NCI-H2081 treated with DMSO at 0.1 percent for 48 hours (cell line): Measurements from ENCODE around the gene COMTD1.

Experiments
- DNase-seq: peaks from one replicate; lab custom pipeline; 2025; lab: John Stamatoyannopoulos, UW

Gene COMTD1

DNA sequence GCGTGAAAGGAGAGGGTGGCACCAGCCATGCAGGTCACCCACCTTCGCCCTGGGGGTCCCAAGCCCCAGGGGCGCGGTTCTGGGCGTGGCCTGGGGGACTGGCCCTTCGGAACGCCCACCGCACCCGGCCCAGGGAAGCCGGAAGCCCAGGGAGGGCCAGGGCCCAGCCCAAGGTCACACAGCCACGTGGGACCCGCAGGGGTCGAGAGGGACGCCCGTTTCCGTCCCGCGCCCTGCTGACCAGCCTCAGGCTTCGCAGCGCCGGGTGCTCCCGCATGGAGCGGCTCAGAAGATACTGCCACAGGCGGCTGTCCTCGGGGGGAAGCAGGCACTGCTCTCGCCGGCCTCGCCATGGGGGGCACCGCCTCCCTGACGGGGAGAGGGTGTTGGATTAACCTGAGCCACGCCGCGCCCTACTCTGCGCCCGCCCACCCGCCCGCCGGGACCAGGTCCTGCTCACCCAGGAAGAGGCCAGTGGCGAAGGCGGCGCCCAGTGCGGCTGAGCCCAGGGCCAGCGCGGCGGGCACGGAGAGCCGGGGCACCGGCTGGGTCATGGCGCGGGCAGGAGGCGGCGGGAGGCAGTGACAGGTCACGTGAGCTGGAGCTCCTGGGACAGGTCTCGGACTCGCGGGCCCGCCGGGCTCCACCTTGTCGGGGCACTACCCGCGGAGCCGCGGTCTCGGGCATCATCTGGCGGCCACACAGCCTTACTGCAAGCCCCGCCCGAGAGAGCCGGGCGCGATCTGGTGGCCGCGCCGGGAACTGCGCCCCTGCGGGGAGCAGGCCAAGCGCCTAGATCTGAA is at the start of gene COMTD1:
TSS of gene COMTD1 (minus strand) at position 583 of the 803 bp plus-strand sequence. CDS start at position 554, 29 bp downstream.
- DNase-seq: peak; percentile 43

DNA sequence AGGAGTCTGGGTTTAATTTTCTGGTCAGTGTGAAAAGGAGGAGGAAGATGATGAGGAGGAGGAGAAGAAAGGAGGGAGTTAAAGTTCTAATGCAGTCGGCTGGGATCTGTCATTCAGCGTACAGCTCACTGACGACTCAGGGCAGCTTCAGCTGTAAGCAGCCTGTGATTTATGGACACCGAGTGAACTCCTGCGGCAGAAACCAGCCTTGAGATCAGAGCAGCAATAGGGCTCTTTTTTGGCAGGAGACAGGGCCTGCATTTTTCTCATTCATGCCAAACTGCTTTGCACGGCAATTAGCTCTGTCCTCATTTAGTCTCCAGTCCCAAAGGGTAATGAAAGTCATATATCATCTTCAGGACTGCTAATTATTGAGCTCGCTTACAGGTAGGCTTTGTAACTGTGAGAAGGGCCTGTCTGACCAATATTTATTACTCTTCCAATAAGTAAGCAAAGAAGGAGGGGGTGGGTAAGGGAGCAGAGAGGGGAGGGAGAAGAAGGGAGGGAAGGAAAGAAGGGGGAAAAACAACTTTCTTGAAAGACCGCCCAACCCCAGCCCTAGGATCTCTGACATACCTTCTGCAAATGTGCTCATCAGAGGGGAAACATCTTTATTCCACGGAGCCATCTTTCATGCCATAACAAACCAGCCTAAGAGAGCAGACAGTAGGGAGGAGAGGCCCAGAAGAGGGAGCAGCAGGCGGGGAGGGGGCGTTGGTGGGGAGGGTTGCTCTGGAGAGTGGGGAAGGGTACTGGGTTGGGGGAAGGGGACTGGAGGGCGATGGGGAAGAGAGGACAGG is 48.1 kb upstream of the COMTD1 start:
- DNase-seq: peak; percentile 72

DNA sequence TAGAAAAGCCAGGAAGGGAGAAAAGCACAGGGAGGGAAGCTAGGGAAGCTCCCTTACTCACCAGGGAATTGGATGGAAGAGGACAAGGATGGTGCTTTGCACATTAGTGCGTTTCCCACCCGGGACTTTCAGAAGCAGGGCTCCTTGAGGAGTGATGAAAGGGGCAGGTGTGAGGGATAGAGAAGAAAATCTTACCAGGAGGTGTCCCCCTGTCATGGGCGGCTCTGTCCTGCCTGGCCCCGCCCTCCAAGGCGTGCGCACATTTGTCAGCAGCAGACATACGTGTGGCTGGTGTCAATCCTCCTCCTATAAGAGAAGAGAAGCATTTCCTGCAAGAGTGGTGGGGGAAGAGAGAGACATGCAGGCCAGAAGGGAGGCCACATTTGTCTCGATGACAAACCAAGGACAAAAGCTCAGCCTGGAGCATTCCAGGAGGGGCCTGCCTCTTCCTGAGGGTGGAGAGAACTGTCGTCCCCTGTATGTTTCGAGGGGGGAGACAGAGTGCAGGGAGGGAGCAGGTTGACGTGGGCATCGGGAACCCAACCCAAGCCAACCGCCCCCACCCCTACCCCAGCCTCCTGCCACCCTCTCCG is 47.4 kb upstream of the COMTD1 start:
- DNase-seq: no peak

DNA sequence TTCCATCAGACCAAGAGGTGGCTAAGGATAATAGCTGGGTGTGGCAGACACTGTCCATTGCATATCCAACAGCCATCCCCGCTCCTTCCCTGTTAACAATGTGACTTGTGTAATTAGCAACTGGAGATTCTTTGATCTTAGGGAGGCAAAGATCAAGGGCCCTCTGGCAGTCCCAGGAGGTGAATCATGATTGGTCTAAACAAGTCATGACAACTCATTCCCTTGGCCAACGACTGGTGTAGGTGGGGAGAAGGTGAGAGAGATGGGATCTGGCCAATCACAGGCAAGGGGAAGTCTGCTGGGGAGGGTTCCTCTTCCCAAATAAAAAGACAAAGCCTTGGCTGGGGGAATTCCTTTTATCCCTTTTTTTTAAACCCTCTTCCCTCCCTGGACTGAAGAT is 46.2 kb upstream of the COMTD1 start:
- DNase-seq: no peak

DNA sequence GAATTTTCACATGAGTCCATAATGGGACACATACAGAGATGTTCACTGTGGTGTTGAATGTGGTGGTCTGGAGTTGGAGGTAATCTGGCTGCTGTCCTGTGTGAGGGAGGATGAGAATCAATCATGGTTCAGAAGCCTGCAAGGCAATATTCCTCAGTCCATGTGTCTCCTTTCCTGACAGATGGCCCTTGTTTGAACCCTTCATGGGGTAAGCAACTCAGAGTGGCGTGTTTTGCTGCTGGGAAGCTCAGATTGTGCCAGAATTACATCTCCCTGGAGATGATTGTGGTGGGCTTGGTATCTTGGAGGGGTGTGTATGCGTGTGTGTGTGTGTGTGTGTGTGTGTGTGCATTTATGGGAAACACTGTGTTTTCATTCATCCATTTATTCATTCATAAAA is 44.5 kb upstream of the COMTD1 start:
- no peak for DNase-seq

DNA sequence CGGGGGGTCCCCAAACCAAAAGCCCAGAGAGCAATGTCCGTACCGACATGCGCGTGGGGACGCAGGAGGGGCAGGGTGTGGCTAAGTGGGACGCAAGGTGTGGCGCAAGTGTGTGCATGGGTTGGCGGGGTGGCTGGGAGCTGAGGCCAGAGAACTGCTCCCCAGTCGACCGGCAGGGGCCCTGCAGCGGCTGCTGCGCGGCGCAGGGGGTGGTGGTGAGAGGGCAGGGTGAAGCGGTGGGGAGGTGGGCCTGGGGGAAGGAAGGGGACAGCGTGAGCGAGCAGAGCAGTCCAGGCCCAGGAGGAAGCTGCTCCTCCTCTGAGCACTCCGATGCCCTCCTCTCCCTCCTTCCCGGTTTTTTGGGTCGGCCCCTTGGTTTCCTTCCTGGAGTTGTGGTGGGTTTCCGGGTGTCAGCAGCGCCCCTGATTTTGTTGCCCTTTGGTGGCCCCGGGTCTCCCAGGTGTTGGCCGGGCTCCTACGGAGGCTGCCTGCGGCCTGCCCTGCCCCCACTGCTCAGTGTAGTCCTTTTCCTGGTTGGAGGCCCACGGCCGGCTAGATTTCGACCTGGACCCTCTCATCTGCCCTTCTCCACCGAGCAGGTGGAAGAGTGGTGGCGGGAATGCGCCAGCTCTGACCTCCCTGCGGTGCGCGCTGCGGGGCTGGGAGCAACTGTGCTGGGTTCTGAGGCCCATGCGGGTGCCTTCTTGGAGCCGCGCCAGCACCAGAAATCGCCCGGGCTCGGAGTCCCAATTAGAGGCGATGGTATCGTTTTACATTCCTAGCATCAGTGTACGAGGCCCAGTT is 40.5 kb upstream of the COMTD1 start:
- DNase-seq: no peak

DNA sequence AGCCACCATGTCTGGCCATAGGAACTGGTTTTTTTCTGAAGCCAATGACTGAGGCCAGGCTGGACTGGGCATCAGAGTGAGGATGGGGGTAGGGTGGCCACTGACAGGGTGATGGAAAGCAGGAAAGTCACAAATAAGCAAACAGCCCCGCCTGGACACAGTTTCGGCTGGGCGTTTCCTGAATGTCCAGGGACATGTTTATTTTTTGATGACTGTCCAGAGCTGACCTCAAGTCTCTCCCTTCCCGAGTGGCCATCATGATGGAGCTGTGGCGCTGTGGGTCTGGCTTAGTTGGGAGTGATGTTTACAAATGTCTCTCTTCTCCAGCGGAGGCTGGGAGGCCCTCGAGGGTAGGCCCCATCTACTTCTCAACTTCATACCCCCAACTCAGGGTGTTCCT is 37.1 kb upstream of the COMTD1 start:
- no peak for DNase-seq

DNA sequence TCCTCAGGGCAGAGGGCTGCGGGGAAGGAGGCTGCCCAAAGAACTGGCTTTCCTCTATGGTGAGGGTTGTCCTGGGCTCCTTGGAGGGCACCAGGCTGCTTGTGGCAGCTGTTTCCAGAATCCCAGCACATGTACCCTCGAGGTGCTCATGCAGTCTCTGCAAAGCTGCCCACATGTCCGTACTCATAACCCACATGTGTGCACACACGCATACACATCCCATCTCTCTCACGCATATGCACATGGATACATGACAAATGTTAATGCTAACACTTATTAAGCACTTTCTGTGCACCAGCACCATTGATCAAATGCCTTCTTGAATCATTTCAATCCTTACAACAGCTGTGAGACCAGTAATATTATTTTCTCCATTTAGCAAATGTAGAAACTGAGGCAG is 36.3 kb upstream of the COMTD1 start:
- DNase-seq: no peak

DNA sequence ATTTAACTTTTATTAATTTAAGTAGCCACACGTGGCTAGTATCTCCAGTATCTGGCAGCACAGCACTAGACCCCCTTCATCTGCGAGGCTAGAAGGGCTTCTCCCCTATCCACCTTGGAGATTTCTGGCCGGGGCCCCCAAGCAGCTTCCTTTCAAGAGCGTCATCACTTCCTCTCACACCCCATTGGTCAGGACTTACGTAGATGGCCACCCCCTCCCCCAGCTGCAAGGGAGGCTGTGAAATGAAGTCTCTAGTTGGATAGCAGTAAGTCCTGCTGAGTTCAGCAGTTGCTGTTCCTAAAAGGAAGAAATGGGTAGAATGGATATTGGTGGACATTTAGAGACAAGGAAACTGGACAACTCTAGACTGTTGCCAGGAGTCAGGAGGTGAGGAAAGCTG is 33.8 kb upstream of the COMTD1 start:
- DNase-seq: no peak

DNA sequence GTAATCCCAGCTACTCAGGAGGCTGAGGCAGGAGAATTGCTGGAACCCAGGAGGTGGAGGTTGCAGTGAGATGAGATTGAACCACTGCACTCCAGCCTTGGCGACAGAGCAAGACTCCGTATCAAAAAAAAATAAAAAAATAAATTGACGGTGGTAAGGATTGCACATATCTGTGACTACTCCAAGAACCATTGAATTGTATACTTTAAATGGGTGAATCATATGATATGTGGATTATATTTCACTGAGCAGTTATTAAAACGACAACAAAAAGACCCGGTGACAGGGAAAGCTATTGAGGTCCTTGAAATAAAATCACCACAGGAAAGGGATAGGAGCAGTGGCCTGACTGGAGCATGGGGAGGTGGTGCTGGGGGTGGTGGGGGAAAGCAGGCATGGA is 31.2 kb upstream of the COMTD1 start:
- no peak for DNase-seq

DNA sequence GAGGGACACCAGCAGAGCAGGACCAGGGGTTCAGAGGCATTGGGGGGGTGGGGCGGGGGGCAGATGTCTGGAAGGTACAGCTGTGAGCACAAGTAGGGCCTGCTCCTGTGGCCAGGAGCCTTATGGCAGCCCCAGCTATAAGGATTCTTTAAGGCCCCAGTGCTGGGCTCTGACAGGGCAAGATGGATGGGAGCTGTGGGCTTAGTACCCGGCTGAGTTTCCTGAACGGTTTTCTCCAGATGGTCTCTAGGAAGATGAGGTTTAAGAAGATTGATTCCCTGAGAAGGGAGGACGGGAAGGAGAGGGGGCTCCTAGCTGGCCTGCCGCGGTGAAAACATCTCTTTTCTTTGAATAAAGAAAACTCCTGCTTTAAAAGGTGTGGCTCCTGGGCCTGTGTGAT is 30.1 kb upstream of the COMTD1 start:
- DNase-seq: no peak

DNA sequence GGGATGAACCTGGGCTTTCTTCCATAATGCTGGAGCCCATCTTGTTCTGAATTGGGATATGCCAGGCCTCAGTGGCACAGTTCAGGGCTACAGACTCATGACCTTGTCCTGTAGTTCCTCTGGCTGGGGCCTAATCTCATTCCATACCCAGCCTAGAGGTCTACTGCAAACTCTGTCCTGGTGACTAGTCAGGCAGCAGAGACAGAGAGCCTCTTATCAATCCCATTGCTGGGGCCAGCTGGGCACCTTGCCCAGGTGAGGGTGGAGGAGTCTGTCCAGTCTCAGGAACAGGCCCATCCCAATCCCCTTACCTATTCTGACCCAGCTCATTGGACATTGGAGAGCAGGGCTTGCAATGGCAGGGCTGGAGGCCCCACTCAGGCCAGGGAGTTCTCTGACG is 28.0 kb upstream of the COMTD1 start:
- DNase-seq: no peak

DNA sequence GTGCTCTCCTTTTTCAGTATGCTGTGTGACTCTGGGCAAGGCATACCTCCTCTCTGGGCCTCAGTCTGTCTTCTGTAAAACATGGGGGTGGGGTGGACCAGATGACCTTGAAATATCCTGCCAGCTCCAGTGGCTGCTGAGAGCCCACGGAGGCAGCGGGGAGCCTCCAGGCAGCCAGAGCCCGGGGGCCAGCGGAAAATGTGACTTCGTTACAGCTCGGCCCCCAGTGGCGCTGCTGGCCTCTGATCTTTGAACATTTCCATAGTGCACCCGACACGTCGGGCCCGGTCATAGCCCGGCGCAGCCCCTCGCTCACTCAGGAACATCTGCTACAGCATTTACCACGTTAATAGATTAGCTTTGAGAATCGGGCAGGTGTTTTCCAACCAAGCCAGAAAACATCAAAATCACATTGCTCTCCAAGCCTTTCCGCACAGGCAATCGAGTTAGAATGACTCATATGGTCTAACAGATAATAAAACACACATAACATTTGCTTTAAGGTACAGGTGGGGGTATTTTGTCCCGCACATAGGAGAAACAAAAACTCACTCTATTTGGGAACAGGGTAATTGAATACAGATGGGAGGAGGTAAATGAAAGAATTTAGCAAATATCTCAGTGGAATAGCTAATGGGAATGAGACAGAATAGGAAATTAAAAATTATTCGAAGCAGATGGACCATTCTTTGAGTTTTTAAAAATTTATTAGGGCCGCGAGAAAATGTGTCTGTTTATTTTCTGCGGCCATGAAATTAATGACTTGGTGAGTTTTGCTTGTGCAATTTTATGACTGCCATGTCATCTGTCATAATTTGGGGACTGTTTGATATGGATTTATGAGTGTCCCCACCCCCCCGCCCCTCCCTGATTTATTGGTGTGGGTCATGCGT is 26.3 kb upstream of the COMTD1 start:
- DNase-seq: no peak

DNA sequence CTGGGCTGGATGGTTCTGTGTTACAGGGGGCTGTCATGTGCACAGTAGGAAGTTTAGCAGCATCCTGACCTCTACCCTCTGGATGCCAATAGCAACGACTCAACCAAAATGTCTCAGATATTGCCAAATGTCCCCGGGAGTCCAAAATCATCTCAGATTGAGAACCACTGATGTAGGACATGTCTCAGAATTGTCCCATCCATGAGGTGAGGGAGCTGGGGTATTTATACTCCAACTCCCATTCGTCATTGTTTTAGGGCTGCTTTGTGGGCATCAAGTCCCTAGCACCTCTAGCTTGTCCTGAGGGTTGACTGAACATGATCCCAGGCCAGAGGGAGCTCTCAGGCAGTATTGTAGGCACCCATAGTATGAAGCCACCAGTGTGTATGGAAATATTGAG is 25.2 kb upstream of the COMTD1 start:
- no peak for DNase-seq

DNA sequence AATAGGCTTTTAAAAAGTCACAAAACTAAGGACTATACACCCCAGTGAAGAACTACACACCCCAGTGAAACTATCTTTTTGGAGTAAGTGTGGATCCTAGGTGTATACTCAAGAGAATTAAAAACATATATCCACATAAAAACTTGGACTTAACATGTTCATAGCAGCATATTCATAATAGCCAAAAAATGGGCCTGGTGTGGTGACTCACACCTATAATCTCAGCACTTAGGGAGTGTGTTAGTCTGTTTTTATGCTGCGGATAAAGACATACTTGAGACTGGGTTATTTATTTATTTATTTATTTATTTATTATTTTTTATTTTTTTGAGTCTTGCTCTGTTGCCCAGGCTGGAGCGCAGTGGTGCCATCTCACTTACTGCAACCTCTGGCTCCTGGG is 19.0 kb upstream of the COMTD1 start:
- no peak for DNase-seq

DNA sequence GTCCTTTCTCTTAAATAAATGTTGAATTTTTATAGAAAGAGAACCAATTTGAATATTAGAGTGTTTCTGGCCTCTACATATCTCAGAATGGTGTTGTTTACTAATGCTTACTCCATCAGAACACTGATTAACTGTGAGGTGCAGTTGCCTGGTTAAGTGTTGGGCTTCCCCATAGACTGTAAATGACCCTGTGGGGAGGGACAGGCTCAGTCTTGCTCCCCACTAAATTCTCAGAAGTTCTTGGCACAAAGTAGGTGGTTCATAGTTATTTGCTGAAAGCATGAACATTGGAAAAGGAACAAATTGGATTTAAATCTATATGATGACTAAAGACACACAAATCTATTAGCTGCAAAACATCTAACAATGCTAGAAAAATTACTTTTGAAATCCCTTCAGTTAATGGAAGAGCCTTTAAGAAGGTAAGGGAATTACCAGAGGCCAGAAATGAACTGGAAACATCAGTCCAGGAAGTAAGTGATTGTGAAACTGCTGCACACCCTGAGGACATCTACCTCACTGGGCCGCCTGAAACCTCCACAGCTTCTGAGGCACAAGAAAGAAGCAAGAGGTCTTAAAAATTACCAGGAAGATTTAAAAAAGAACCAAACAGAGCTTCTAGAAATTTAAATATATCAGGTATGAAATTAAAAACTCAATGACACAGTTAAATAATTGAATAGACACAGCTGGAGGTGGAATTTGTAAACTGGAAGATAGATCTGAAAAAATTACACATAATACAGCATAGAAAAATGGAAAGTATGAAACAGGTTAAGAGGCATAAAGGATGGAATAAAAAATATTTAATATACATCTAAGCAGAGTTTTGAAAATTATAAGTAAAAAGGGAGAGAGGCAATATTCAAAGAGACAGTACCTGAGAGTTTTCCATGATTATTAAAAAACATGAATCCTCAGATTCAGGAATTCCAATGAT is 17.8 kb upstream of the COMTD1 start:
- DNase-seq: no peak

DNA sequence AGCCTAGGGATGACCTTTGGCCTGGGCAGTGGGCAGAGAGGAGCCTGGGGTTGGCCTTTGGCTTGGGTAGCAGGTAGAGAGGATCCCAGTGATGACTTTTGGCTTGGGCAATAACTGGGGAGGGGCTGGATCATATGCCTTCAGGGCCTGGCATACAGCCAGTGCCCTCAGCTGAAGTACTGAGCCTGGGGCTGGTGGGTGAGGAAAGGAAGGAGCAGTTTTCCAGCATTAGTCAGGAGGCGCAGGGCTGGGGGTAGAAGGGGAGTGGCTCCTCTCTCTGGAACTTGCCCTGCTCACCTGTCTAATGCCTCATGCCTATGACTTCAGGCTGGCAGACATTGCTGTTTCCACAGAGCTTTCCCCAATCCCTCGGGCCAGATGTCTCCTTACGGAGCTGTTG is 15.2 kb upstream of the COMTD1 start:
- no peak for DNase-seq

DNA sequence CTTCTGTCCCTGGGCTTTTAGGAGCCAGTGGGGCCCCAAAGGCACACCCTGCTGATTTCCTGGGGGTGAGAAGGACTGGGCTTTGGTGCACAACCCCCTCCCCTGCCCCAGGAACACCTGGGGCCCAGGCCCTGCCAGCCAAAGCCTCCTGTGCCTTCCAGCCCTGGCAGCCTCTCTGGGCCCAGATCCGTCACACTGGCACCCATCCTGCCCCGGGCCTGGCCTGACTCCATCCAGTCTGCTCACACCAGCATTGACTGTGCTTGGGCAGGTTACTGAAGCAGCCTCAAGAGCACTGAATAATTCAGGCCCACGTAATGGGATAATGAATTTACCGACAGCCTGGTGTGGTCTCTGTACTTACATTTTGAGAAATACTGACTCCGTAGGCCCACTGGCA is 12.0 kb upstream of the COMTD1 start:
- no peak for DNase-seq

DNA sequence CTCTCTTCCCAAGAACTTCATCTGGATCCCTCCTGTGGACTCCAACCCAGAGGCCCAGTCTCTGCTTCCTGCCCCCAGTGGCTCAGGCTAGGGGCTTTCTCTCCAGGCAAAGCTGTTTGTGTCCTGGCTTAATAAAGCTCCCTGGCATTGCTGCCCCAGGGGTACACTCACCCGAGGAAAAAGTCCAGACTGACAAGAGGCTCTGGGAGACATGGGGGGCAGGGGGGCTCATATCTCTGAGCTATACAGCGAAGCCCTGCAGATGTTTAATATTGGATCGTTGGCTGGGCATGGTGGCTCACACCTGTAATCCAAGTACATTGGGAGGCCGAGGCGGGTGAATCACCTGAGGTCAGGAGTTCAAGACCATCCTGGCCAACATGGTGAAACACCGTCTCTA is 10.7 kb upstream of the COMTD1 start:
- DNase-seq: no peak
